ENCODE results near the gene PRRG4. TPM values are rescaled to one million over a fixed set of nuclear protein-coding genes. Genes with fewer than 3 reads are reported as not detected.
A peak's percentile ranks its signal among the peaks of the same experiment; 100 is the strongest.

PRRG4 gene
- total RNA-seq, 4 donors from 2014 or later, result 1.7 to 6.7 (median 2.5) TPM

DNA sequence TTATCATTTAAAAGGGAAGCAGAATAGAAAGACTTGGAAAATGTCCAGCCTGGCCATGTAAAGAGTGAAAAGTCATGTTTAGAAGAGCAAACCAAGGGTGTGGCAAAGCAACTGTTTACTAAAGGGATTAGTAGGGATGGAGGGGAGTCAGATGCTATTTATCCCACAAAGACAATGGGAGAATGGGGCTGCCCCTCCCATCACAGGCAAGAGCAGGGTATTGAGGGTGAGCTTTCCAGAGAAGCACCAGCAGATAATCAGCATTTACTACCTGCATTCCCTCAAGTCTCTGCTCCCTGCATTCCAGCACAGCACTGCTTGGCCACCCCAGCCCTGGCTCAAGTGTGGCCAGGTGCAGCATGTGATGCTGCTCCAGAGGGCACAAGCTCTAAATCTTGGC is 44.4 kb downstream of the PRRG4 start:
- H3K36me3 ChIP-seq, result no peaks in the 10 kb centered on the region

DNA sequence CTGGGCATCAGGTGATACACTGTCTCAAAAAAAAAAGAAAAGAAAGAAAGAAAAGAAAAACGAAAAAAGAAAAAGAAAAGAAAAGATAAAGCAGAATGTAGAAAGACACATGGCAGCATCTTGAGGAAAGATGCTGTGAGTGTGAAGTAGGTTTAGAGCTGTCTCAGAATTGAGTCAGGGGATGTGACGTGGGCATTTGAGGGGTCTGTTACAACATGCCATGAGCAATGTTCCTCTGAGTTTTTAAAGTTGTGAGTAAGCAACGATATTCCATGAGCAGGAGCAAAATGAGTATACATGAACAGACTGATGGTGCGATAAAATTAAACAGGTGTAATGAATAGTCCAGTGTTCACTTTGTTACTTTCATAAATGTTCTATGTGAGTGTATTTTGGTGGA is 51.6 kb downstream of the PRRG4 start:
- peaks cover 3% of the 10 kb centered on the region for H3K27me3 ChIP-seq
- H3K9me3 ChIP-seq, result no peaks in the 10 kb centered on the region
- ATAC-seq, result no peak
- no peak overlapping the region for H3K27ac ChIP-seq
- WGBS, 2 donors (ENCODE audit: low coverage in 1 of 2), result 44 to 63% methylated on average over 2 to 4 of the region's 4 CpGs
- no peaks in the 10 kb centered on the region for H3K4me1 ChIP-seq
- TF ChIP-seq POLR2AphosphoS5 (IDR thresholded peaks at IDR 0.05) (no peak), POLR2A (IDR thresholded peaks at IDR 0.05) (no peak), EP300 (IDR thresholded peaks at IDR 0.05) (no peak)
- TF ChIP-seq, protein P1, sequence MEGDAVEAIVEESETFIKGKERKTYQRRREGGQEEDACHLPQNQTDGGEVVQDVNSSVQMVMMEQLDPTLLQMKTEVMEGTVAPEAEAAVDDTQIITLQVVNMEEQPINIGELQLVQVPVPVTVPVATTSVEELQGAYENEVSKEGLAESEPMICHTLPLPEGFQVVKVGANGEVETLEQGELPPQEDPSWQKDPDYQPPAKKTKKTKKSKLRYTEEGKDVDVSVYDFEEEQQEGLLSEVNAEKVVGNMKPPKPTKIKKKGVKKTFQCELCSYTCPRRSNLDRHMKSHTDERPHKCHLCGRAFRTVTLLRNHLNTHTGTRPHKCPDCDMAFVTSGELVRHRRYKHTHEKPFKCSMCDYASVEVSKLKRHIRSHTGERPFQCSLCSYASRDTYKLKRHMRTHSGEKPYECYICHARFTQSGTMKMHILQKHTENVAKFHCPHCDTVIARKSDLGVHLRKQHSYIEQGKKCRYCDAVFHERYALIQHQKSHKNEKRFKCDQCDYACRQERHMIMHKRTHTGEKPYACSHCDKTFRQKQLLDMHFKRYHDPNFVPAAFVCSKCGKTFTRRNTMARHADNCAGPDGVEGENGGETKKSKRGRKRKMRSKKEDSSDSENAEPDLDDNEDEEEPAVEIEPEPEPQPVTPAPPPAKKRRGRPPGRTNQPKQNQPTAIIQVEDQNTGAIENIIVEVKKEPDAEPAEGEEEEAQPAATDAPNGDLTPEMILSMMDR (IDR thresholded peaks at IDR 0.05), result no peak
- no peaks in the 10 kb centered on the region for H3K36me3 ChIP-seq
- H3K4me3 ChIP-seq, result no peak overlapping the region

More for the DNA sequence above, 44.4 kb downstream of the PRRG4 start:
- H3K4me3 ChIP-seq, result no peak overlapping the region
- no peaks in the 10 kb centered on the region for H3K9me3 ChIP-seq
- no peaks in the 10 kb centered on the region for H3K4me1 ChIP-seq
- no peak overlapping the region for H3K27ac ChIP-seq
- no peak for TF ChIP-seq POLR2AphosphoS5 (IDR thresholded peaks at IDR 0.05)
- TF ChIP-seq, protein P1 (IDR thresholded peaks at IDR 0.05), result no peak
- no peak for TF ChIP-seq EP300 (IDR thresholded peaks at IDR 0.05)
- TF ChIP-seq POLR2A (IDR thresholded peaks at IDR 0.05), result no peak
- H3K27me3 ChIP-seq, result peaks cover 3% of the 10 kb centered on the region
- no peak for ATAC-seq

DNA sequence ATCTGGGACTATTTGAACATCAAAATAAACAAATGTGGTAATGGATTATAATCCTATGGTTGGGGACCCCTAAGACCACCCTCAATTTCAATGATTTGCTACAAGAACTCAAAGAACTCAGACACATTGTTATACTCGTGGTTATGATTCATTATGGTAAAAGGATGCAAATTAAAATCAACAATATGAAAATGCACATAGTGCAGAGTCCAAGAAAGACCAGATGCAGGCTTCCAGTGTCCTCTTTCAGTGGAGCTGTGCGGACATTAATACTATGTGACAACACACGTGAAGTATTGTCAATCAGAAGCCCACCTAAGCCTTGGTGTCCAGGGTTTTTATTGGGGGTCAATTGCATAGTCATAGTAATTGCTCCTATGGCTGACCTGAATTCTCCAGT is 53.7 kb downstream of the PRRG4 start:
- Histone ChIP-seq H3K4me3 (no peak overlapping the region), H3K9me3 (no peaks in the 10 kb centered on the region), H3K4me1 (no peaks in the 10 kb centered on the region), H3K27ac (no peak overlapping the region), H3K36me3 (no peaks in the 10 kb centered on the region), H3K27me3 (peaks cover 2% of the 10 kb centered on the region)
- no peak for ATAC-seq
- WGBS, 2 donors (ENCODE audit: low coverage in 1 of 2), result 50 to 66% methylated on average over 3 of the region's 3 CpGs
- TF ChIP-seq, protein P1 (IDR thresholded peaks at IDR 0.05), result no peak
- no peak for TF ChIP-seq EP300 (IDR thresholded peaks at IDR 0.05)
- TF ChIP-seq POLR2AphosphoS5 (IDR thresholded peaks at IDR 0.05), result no peak
- TF ChIP-seq POLR2A (IDR thresholded peaks at IDR 0.05), result no peak

DNA sequence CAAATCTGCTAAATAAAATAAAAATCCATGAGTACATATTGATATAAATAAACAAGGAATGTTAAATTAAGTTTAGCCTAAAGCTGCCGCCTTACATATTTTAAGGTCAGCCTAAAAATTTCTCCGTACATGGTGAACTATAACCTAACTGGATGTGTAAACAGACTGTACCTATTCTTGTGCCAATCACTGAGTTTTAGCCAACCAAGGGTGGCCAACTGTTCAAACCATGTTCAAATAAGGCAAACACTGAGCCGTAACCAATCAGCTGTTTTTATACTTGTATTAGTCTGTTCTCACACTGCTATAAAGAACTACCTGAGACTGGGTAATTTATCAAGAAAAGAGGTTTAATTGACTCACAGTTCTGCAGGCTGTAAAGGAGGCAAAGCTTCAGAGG is 54.3 kb downstream of the PRRG4 start:
- H3K4me1 ChIP-seq, result no peaks in the 10 kb centered on the region
- WGBS, 2 donors (ENCODE audit: low coverage in 1 of 2), result 90 to 93% methylated on average over 3 of the region's 3 CpGs
- no peak overlapping the region for H3K27ac ChIP-seq
- no peak for ATAC-seq
- H3K9me3 ChIP-seq, result no peaks in the 10 kb centered on the region
- no peaks in the 10 kb centered on the region for H3K36me3 ChIP-seq
- no peak overlapping the region for H3K4me3 ChIP-seq
- no peaks in the 10 kb centered on the region for H3K27me3 ChIP-seq
- TF ChIP-seq POLR2A (IDR thresholded peaks at IDR 0.05) (no peak), POLR2AphosphoS5 (IDR thresholded peaks at IDR 0.05) (no peak), EP300 (IDR thresholded peaks at IDR 0.05) (no peak)
- TF ChIP-seq, protein P1 (IDR thresholded peaks at IDR 0.05), result no peak

DNA sequence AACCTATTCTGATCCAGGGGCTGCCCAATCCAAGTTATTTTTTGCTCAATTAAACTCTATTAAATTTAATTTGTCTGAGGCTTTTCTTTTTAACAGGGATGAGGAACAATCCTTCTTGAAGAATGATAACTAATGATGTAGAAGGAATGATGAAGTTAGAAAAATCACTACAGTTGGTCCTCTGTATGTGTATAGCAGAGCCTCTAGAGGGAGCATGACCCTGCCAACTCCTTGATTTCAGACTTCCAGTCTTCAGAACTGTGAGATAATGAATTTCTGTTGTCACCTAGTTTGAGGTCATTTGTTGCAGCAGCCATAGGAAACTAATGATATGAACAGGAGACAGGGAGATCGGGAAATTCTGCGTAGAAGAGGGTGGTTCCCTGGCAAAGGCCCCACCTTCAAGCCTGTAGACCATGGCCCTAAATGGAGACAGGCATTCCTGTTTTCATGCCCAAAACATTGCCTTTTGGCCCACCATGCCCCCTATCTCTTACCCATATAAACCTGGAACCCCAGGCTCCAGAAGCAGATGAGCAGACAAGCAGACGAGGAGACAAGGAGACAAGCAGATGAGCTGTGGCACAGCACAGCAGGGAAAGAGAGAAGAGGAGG is 55.1 kb downstream of the PRRG4 start:
- H3K27ac ChIP-seq, result no peak overlapping the region
- H3K4me3 ChIP-seq, result no peak overlapping the region
- WGBS, 2 donors (ENCODE audit: low coverage in 1 of 2), result 61 to 86% methylated on average over 2 to 3 of the region's 3 CpGs
- no peak for ATAC-seq
- no peaks in the 10 kb centered on the region for H3K36me3 ChIP-seq
- H3K4me1 ChIP-seq, result no peaks in the 10 kb centered on the region
- TF ChIP-seq EP300 (IDR thresholded peaks at IDR 0.05), result no peak
- TF ChIP-seq, protein P1 (IDR thresholded peaks at IDR 0.05), result peak in 2 of 4 experiments; percentile 10 to 14
- H3K27me3 ChIP-seq, result no peaks in the 10 kb centered on the region
- H3K9me3 ChIP-seq, result no peaks in the 10 kb centered on the region

Data from gastroesophageal sphincter (tissue), 4 donors.